Heart left ventricle (tissue), 13 donors: ENCODE results near the gene ASCC3.

Experiments
- POLR2A ChIP-seq, 2 donors: fragments of 450-650 bp; IDR thresholded peaks; one replicate each; pipeline ENCODE4 v1.6.1; 2017; ENCODE audit warnings: antibody characterized with exemption in 2 of 2, mild to moderate bottlenecking in 2 of 2, moderate library complexity in 2 of 2
- TF ChIP-seq, protein P1 (sequence below), 12 donors: fragments of 200-600 bp; sonication (generic) in 4 of 12; IDR thresholded peaks; one replicate each; pipeline versions ENCODE4 v1.5.0 to v1.8.0; 2018 to 2022; ENCODE audit warnings: antibody characterized with exemption in 12 of 12, mild to moderate bottlenecking in 5 of 12
- donor health status: ischemic (EF 13 %, LVEDD 7.1; RV severe dilation, severe dysfunction).
- donor health status: DM: no; HTN: yes; CAD: no.
- donor health status: DM: no; HTN: no; CAD: no.
- donor health status: ischemic (EF 25% LVEDD 6.9; RV normal size, moderate dysfunction).
- donor health status: ischemic (EF 25% LVEDD 5.7; RV mildly dilated, moderate dysfunction).
- donor health status: ischemic (EF 35%, LVEDD 5.7; RV mildly dilated, moderate dysfunction).
- donor health status: nonischemic (EF 11% LVEDD 7.7; RV severe dilation, severe dysfunction).
- donor health status: DM: yes; HTN: yes; CAD: no.
- donor health status: PGD.
- donor health status: ischemic (EF 29% LVEDD 5.4; RV normal size, mild dysfunction).
- donor health status: nonischemic (EF 23%, LVEDD 6.1; RV moderate dilation, normal function).

DNA sequence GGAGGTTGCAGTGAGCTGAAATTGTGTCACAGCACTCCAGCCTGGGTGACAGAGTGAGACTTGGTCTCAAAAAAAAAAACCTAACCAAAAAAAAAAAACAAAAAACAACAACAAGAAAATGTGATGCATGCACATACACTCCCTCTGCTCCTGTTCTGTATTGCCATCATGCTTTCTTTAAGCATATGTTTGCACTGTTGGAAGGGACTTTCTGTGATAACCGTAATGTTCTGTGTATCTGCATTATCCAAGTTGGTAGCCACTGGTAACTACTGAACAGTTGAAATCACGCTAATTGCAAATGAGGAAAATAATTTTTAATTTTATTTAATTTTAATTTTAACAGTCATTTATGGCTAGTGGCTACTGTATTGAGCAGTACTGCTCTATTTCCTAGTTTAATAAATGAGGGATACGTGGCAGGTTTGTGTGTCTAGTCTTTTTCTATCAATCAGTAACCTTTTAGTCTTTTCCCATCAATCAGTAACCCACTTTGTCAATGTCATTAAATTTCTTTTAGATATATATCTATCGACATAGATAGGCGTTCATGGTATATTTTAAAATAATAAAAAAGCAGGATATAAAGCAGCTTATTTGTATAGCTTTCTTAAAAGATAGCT lies 135.6 kb downstream of the ASCC3 start:
- TF ChIP-seq, protein P1, sequence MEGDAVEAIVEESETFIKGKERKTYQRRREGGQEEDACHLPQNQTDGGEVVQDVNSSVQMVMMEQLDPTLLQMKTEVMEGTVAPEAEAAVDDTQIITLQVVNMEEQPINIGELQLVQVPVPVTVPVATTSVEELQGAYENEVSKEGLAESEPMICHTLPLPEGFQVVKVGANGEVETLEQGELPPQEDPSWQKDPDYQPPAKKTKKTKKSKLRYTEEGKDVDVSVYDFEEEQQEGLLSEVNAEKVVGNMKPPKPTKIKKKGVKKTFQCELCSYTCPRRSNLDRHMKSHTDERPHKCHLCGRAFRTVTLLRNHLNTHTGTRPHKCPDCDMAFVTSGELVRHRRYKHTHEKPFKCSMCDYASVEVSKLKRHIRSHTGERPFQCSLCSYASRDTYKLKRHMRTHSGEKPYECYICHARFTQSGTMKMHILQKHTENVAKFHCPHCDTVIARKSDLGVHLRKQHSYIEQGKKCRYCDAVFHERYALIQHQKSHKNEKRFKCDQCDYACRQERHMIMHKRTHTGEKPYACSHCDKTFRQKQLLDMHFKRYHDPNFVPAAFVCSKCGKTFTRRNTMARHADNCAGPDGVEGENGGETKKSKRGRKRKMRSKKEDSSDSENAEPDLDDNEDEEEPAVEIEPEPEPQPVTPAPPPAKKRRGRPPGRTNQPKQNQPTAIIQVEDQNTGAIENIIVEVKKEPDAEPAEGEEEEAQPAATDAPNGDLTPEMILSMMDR (IDR thresholded peaks at IDR 0.05), result no peak
- no peak for TF ChIP-seq POLR2A (IDR thresholded peaks at IDR 0.05)
